CD4-positive, CD25-positive, alpha-beta regulatory T cell (primary cell): ENCODE measurements around the gene ZRANB1. TPM values are rescaled to one million over a fixed set of nuclear protein-coding genes. Genes with fewer than 3 reads are reported as not detected.

Experiments
- ATAC-seq, 2 donors: fragments of 150-1000 bp; cut with Tn5 transposase; one replicate each; pipeline ENCODE4 v1.10.0; 2021; ENCODE audit warnings: low read depth in 2 of 2, moderate number of reproducible peaks in 2 of 2, moderate library complexity in 1 of 2
- DNase-seq, 3 donors: peaks; one replicate each; pipeline versions ENCODE4 v3.0.0 to v3.0.0-alpha.2; 2012 to 2022; ENCODE audit warnings: mixed read lengths in 1 of 3
- H3K27ac ChIP-seq: one replicate; pipeline ENCODE4 v1.7.0; 2013; ENCODE audit warnings: mild to moderate bottlenecking, low read length; ENCODE audit not compliant: insufficient read depth, poor library complexity, severe bottlenecking
- H3K27me3 ChIP-seq: one replicate; pipeline ENCODE4 v1.7.0; 2013; ENCODE audit warnings: low read length; ENCODE audit not compliant: control insufficient read depth, insufficient read depth
- H3K36me3 ChIP-seq: one replicate; pipeline ENCODE4 v1.7.0; 2013; ENCODE audit warnings: mild to moderate bottlenecking, low read length, moderate library complexity; ENCODE audit not compliant: control insufficient read depth, insufficient read depth
- H3K4me1 ChIP-seq: 2 replicates; pipeline ENCODE4 v1.7.0; 2013; ENCODE audit warnings: mild to moderate bottlenecking, low read length; ENCODE audit not compliant: insufficient read depth, control insufficient read depth, poor library complexity, severe bottlenecking
- H3K4me3 ChIP-seq: one replicate; pipeline ENCODE4 v1.7.0; 2013; ENCODE audit warnings: low read depth, mild to moderate bottlenecking, low read length, moderate library complexity
- H3K9me3 ChIP-seq, 2 experiments: 1 replicate in 1 of 2; 2 replicates in 1 of 2; pipeline ENCODE4 v1.7.0; 2013; ENCODE audit warnings: low read length in 2 of 2, mild to moderate bottlenecking in 1 of 2, moderate library complexity in 1 of 2; ENCODE audit not compliant: control insufficient read depth in 2 of 2
- H3K27ac Mint-ChIP-seq, 3 donors: one replicate each; pipeline ENCODE4 v1.8.0; 2020 to 2022; ENCODE audit warnings: mild to moderate bottlenecking in 3 of 3, mixed read lengths in 3 of 3, moderate library complexity in 2 of 3
- H3K27me3 Mint-ChIP-seq: one replicate; pipeline ENCODE4 v1.8.0; 2022; ENCODE audit warnings: mild to moderate bottlenecking, mixed read lengths
- H3K36me3 Mint-ChIP-seq: one replicate; pipeline ENCODE4 v1.8.0; 2020; ENCODE audit warnings: mixed read lengths
- H3K4me1 Mint-ChIP-seq, 4 donors: one replicate each; pipeline ENCODE4 v1.8.0; 2020 to 2022; ENCODE audit warnings: mixed read lengths in 4 of 4, mild to moderate bottlenecking in 1 of 4
- H3K4me3 Mint-ChIP-seq, 4 donors: one replicate each; pipeline ENCODE4 v1.8.0; 2020 to 2022; ENCODE audit warnings: mild to moderate bottlenecking in 4 of 4, mixed read lengths in 4 of 4, moderate library complexity in 3 of 4
- H3K9me3 Mint-ChIP-seq, 7 donors: one replicate each; pipeline ENCODE4 v1.8.0; 2020 to 2022; ENCODE audit warnings: mixed read lengths in 7 of 7, mild to moderate bottlenecking in 3 of 7, moderate library complexity in 2 of 7
- polyA plus RNA-seq, 4 donors: library from polyadenylated mRNA; unstranded; fragments of 300-500 nt; fragmentation: Illumina TruSeq; gene quantifications; one replicate each; pipeline ENCODE4 v1.2.3, GENCODE V29; 2021
- total RNA-seq: library from RNA; stranded (reverse); gene quantifications from one replicate; pipeline ENCODE4 v1.2.3, GENCODE V29; 2022

Gene ZRANB1
- total and polyA plus RNA-seq, 5 donors from 2014 or later = 6.6 to 27.8 (median 6.9) TPM

- ATAC-seq (no peak), DNase-seq (no peak)
- Mint-ChIP-seq H3K4me1 (no peaks in the 10 kb centered on the region), H3K36me3 (no peaks in the 10 kb centered on the region), H3K4me3 (no peak overlapping the region), H3K27me3 (peaks cover 9% of the 10 kb centered on the region), H3K27ac (no peak overlapping the region), H3K9me3 (peaks cover 0 to 2% (median 0%) of the 10 kb centered on the region in 7 donors)
- no peaks in the 10 kb centered on the region for H3K36me3 ChIP-seq
- H3K27ac ChIP-seq = no peak overlapping the region
- no peak overlapping the region for H3K4me3 ChIP-seq
- H3K4me1 ChIP-seq = no peaks in the 10 kb centered on the region
- no peaks in the 10 kb centered on the region for H3K27me3 ChIP-seq
- H3K9me3 ChIP-seq = no peaks in the 10 kb centered on the region
Measured at GRCh38 chr10:125034675-125035074, 92.8 kb downstream of the ZRANB1 start.

- H3K27me3 Mint-ChIP-seq = peaks cover 9% of the 10 kb centered on the region
- Histone ChIP-seq H3K27ac (no peak overlapping the region), H3K9me3 (no peaks in the 10 kb centered on the region), H3K4me1 (no peaks in the 10 kb centered on the region), H3K4me3 (no peak overlapping the region), H3K36me3 (no peaks in the 10 kb centered on the region), H3K27me3 (no peaks in the 10 kb centered on the region)
- no peak for DNase-seq
- peaks cover 0 to 2% (median 0%) of the 10 kb centered on the region in 7 donors for H3K9me3 Mint-ChIP-seq
- no peak overlapping the region for H3K27ac Mint-ChIP-seq
- ATAC-seq = no peak
- no peak overlapping the region for H3K4me3 Mint-ChIP-seq
- H3K36me3 Mint-ChIP-seq = no peaks in the 10 kb centered on the region
- H3K4me1 Mint-ChIP-seq = no peaks in the 10 kb centered on the region
Measured at GRCh38 chr10:125035136-125035535, 93.2 kb downstream of the ZRANB1 start.

- ATAC-seq (no peak), DNase-seq (no peak)
- H3K9me3 Mint-ChIP-seq = peaks cover 0 to 2% (median 0%) of the 10 kb centered on the region in 7 donors
- H3K4me1 Mint-ChIP-seq = no peaks in the 10 kb centered on the region
- H3K27me3 Mint-ChIP-seq = peaks cover 9% of the 10 kb centered on the region
- no peaks in the 10 kb centered on the region for H3K27me3 ChIP-seq
- H3K36me3 Mint-ChIP-seq = no peaks in the 10 kb centered on the region
- H3K27ac Mint-ChIP-seq = no peak overlapping the region
- H3K4me1 ChIP-seq = no peaks in the 10 kb centered on the region
- H3K4me3 Mint-ChIP-seq = no peak overlapping the region
- H3K27ac ChIP-seq = no peak overlapping the region
- H3K9me3 ChIP-seq = no peaks in the 10 kb centered on the region
- H3K36me3 ChIP-seq = no peaks in the 10 kb centered on the region
- H3K4me3 ChIP-seq = no peak overlapping the region
Measured at GRCh38 chr10:125035588-125036295, 93.8 kb downstream of the ZRANB1 start.

GRCh38 chr10:125037145-125037877 lies 95.4 kb downstream of the ZRANB1 start:
- DNase-seq = no peak
- Histone ChIP-seq H3K4me1 (no peaks in the 10 kb centered on the region), H3K9me3 (no peaks in the 10 kb centered on the region), H3K27ac (no peak overlapping the region), H3K36me3 (no peaks in the 10 kb centered on the region), H3K4me3 (no peak overlapping the region), H3K27me3 (no peaks in the 10 kb centered on the region)
- Mint-ChIP-seq H3K36me3 (no peaks in the 10 kb centered on the region), H3K27ac (no peak overlapping the region), H3K9me3 (peaks cover 0 to 2% (median 0%) of the 10 kb centered on the region in 7 donors), H3K27me3 (peaks cover 9% of the 10 kb centered on the region), H3K4me3 (no peak overlapping the region), H3K4me1 (no peaks in the 10 kb centered on the region)
- no peak for ATAC-seq

Other genes starting within 250 kb of the ZRANB1 start
- 116 TPM for gene FAM53B, start 197.7 kb upstream of the ZRANB1 start, total RNA-seq
- gene FAM53B, start 197.7 kb upstream of the ZRANB1 start, polyA plus RNA-seq = 10 to 100 TPM in 3 of 4 donors, 1 to 10 TPM in 1; 5.8 to 22.2 (median 14.4) TPM
- 15.9 TPM for gene EEF1AKMT2, start 150.2 kb upstream of the ZRANB1 start, total RNA-seq
- 10 to 100 TPM; 18.0 to 30.5 (median 27.0) TPM for gene EEF1AKMT2, start 150.2 kb upstream of the ZRANB1 start, polyA plus RNA-seq
- gene ABRAXAS2, start 140.3 kb upstream of the ZRANB1 start, total RNA-seq = 9.7 TPM
- gene ABRAXAS2, start 140.3 kb upstream of the ZRANB1 start, polyA plus RNA-seq = 10 to 100 TPM; 13.9 to 15.5 (median 14.7) TPM
- gene CTBP2, start 218.4 kb downstream of the ZRANB1 start, total RNA-seq = 0.49 TPM
- gene CTBP2, start 218.4 kb downstream of the ZRANB1 start, polyA plus RNA-seq = under 1 TPM in 2 of 4 donors, not detected in 2; 0.10 to 0.13 TPM